HG02840 (cell line): Measurements from ENCODE around the gene DYNLT5.
"Not testable (repeated sequence)": the region's sequence is repeated elsewhere in the genome, so short reads cannot be mapped to it uniquely, and the experiment has no call there.

Experiments used
- ATAC-seq: cut with Tn5 transposase; IDR thresholded peaks from one replicate; pipeline ENCODE4 v1.9.1; 2021; ENCODE audit warnings: mild to moderate bottlenecking, moderate library complexity, moderate number of reproducible peaks; ENCODE audit not compliant: unreplicated experiment, low FRiP score

DYNLT5 gene

GRCh38 chr1:66785800-66786199, 33.5 kb downstream of the DYNLT5 start:
- not testable (repeated sequence) for ATAC-seq

GRCh38 chr1:66787641-66788040, 35.4 kb downstream of the DYNLT5 start:
- ATAC-seq, result no peak

GRCh38 chr1:66788231-66788939, 36.1 kb downstream of the DYNLT5 start:
- peak; percentile 78 for ATAC-seq

GRCh38 chr1:66791621-66792610, 39.7 kb downstream of the DYNLT5 start:
- no peak for ATAC-seq

DNA sequence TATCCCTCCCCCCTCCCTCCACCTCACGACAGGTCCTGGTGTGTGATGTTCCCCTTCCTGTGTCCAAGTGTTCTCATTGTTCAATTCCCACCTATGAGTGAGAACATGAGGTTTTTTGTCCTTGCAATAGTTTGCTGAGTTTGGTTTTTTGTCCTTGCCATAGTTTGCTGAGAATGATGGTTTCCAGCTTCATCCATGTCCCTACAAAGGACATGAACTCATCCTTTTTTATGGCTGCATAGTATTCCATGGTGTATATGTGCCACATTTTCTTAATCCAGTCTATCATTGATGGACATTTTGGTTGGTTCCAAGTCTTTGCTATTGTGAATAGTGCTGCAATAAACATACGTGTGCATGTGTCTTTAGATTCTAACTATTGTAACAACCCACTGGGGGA, 43.6 kb downstream of the DYNLT5 start:
- not testable (repeated sequence) for ATAC-seq

- ATAC-seq, result no peak
Measured at GRCh38 chr1:66809245-66809644, 57.0 kb downstream of the DYNLT5 start.

DNA sequence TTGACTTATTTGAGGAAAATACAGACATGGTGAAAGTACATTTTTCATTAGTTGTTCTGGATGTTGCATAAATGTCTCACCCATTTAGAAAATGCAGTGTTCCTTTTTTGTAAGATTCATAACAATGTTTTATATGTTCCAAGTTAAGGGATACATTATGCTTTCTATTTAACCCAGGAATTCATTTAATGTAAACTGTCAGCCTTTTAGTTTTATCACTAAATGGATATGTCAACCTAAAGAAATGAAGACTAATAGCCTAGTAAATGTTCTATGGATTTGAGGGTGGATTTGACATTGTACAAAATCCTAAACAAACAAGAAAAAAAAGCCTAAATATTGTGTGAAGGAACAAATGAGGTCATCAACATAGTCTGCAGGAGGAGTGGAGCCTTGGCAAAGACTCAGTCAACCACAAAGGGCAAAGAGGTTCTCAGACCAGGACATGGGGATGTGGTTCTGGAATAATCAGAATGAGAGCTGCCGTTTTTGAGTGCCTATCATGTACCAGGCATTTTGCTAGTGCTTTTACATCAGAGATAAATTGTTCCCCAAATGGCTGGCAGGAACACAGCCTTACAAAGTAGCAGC, 57.6 kb downstream of the DYNLT5 start:
- no peak for ATAC-seq

GRCh38 chr1:66824771-66825170, 72.5 kb downstream of the DYNLT5 start:
- ATAC-seq, result no peak
